ENCODE measurements around the gene RGS7.

RGS7 gene

DNA sequence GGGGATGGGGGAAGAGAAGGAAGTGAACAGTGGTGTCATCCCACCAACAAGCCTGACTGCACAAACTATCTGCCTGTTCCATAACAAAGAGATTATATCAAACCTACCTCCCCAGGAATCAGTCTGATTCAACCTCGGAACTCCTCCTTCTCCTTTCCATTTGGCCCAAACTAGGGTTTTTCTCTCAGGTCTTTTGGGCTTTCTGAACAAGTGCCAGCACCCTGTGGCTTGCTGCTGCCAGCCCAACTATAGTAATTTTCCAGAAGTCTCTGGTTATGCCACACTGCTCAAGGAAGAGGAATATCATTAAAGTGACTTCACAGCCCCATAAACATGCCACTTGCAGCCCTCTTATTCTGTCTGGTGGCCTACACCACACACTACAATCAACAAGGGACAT is 70.5 kb downstream of the RGS7 start:
- Histone ChIP-seq H3K27ac (ENCODE audit: low read length) (no peak overlapping the region), H4K20me1 (ENCODE audit: insufficient read depth, low read length) (no peaks in the 10 kb centered on the region), H3K36me3 (replicated peaks; ENCODE audit: low read depth, low read length) (no peaks in the 10 kb centered on the region), H3K4me1 (ENCODE audit: low read length) (no peaks in the 10 kb centered on the region), H3K9ac (ENCODE audit: low read length) (no peak overlapping the region), H3K4me2 (ENCODE audit: low read length) (no peak overlapping the region), H3K27me3 (ENCODE audit: low read depth, low read length) (peaks cover 7% of the 10 kb centered on the region; the same call in 1 of the 2 replicates), H3K4me3 (ENCODE audit: low read length) (no peak overlapping the region), H3K9me3 (ENCODE audit: insufficient read depth, low read length) (peaks cover 12% of the 10 kb centered on the region; the same call in 1 of the 2 replicates), H2AFZ (ENCODE audit: low read depth, low read length) (no peak overlapping the region), H3K79me2 (ENCODE audit: low read length) (no peaks in the 10 kb centered on the region)
- no peak for TF ChIP-seq EZH2phosphoT487 (IDR thresholded peaks at IDR 0.05; ENCODE audit: low read depth)
- TF ChIP-seq, protein P1, sequence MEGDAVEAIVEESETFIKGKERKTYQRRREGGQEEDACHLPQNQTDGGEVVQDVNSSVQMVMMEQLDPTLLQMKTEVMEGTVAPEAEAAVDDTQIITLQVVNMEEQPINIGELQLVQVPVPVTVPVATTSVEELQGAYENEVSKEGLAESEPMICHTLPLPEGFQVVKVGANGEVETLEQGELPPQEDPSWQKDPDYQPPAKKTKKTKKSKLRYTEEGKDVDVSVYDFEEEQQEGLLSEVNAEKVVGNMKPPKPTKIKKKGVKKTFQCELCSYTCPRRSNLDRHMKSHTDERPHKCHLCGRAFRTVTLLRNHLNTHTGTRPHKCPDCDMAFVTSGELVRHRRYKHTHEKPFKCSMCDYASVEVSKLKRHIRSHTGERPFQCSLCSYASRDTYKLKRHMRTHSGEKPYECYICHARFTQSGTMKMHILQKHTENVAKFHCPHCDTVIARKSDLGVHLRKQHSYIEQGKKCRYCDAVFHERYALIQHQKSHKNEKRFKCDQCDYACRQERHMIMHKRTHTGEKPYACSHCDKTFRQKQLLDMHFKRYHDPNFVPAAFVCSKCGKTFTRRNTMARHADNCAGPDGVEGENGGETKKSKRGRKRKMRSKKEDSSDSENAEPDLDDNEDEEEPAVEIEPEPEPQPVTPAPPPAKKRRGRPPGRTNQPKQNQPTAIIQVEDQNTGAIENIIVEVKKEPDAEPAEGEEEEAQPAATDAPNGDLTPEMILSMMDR (IDR thresholded peaks at IDR 0.05; ENCODE audit: low read depth, low read length) = no peak

DNA sequence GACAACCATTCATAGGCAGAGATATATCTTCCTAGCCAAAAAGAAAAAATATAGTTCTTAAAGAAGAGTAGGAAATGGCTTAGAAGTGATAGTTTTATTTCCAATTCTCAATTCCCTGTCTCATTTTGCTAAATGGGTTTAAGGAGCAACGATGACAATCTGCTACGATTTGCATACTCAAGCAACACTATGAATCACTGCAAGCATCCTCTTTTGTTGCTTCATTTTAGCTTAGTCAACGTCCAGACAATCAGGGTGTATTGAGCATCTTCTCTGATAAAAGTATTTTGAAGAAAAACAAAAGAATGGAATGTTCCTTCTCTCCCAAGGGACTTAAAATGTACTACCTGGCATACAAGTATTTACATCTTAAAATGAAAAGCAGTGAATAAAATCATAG is 80.6 kb downstream of the RGS7 start:
- Histone ChIP-seq H3K9ac (ENCODE audit: low read length) (no peak overlapping the region), H3K79me2 (ENCODE audit: low read length) (no peaks in the 10 kb centered on the region), H3K9me3 (ENCODE audit: insufficient read depth, low read length) (no peaks in the 10 kb centered on the region), H3K27ac (ENCODE audit: low read length) (no peak overlapping the region), H2AFZ (ENCODE audit: low read depth, low read length) (no peak overlapping the region), H3K4me2 (ENCODE audit: low read length) (no peak overlapping the region), H3K36me3 (replicated peaks; ENCODE audit: low read depth, low read length) (no peaks in the 10 kb centered on the region), H4K20me1 (ENCODE audit: insufficient read depth, low read length) (no peaks in the 10 kb centered on the region), H3K4me3 (ENCODE audit: low read length) (no peak overlapping the region), H3K4me1 (ENCODE audit: low read length) (no peaks in the 10 kb centered on the region), H3K27me3 (ENCODE audit: low read depth, low read length) (no peaks in the 10 kb centered on the region)
- TF ChIP-seq EZH2phosphoT487 (IDR thresholded peaks at IDR 0.05; ENCODE audit: low read depth) = no peak
- TF ChIP-seq, protein P1 (IDR thresholded peaks at IDR 0.05; ENCODE audit: low read depth, low read length) = no peak

DNA sequence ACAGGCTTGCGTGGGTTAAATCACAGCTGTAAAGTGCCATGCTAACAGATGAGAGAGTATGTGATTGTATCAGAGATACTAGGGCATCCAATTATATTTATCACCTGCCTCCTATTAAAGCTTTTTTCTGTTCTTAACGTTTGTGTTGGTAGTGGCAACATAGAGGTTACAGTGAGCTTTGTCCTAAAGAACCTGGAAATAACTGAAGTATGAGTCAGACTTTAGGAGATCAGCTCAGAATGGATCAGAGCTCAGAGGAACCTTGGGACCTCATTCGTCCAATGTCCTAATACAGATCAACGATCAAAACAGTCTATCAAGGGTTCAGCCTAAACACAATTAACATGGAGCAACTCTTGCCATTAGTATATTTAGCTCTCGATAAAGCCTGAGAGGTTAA is 81.0 kb downstream of the RGS7 start:
- H3K4me1 ChIP-seq (ENCODE audit: low read length) = no peaks in the 10 kb centered on the region
- H3K4me3 ChIP-seq (ENCODE audit: low read length) = no peak overlapping the region
- no peak overlapping the region for H3K9ac ChIP-seq (ENCODE audit: low read length)
- no peaks in the 10 kb centered on the region for H3K79me2 ChIP-seq (ENCODE audit: low read length)
- H3K27me3 ChIP-seq (ENCODE audit: low read depth, low read length) = no peaks in the 10 kb centered on the region
- no peaks in the 10 kb centered on the region for H3K36me3 ChIP-seq (replicated peaks; ENCODE audit: low read depth, low read length)
- TF ChIP-seq, protein P1 (IDR thresholded peaks at IDR 0.05; ENCODE audit: low read depth, low read length) = no peak
- no peak for TF ChIP-seq EZH2phosphoT487 (IDR thresholded peaks at IDR 0.05; ENCODE audit: low read depth)
- H4K20me1 ChIP-seq (ENCODE audit: insufficient read depth, low read length) = no peaks in the 10 kb centered on the region
- H2AFZ ChIP-seq (ENCODE audit: low read depth, low read length) = no peak overlapping the region
- no peaks in the 10 kb centered on the region for H3K9me3 ChIP-seq (ENCODE audit: insufficient read depth, low read length)
- H3K27ac ChIP-seq (ENCODE audit: low read length) = no peak overlapping the region
- no peak overlapping the region for H3K4me2 ChIP-seq (ENCODE audit: low read length)

DNA sequence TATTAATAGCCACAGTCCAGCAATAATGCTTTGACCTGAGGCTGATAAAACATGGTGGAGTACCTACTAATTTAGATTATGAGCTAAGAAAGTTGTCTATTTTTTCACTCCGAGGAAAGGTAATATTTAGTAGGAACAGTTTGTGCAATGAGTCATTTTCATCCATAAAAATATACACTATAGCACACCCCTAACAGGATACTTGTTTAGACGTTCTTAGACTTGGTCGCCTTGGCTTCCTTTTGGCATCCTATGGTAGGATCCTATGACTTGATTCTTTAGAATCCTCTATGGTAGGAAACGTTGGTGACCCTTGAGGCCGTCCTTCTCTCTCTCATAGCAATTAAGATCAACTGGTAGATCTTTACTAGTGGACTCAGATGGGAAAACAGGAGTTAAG is 81.8 kb downstream of the RGS7 start:
- Histone ChIP-seq H4K20me1 (ENCODE audit: insufficient read depth, low read length) (no peaks in the 10 kb centered on the region), H3K27me3 (ENCODE audit: low read depth, low read length) (no peaks in the 10 kb centered on the region), H3K4me3 (ENCODE audit: low read length) (no peak overlapping the region), H3K36me3 (replicated peaks; ENCODE audit: low read depth, low read length) (no peaks in the 10 kb centered on the region), H3K9me3 (ENCODE audit: insufficient read depth, low read length) (no peaks in the 10 kb centered on the region), H3K4me2 (ENCODE audit: low read length) (no peak overlapping the region), H3K27ac (ENCODE audit: low read length) (no peak overlapping the region), H2AFZ (ENCODE audit: low read depth, low read length) (no peak overlapping the region), H3K9ac (ENCODE audit: low read length) (no peak overlapping the region), H3K4me1 (ENCODE audit: low read length) (no peaks in the 10 kb centered on the region), H3K79me2 (ENCODE audit: low read length) (no peaks in the 10 kb centered on the region)
- TF ChIP-seq, protein P1 (IDR thresholded peaks at IDR 0.05; ENCODE audit: low read depth, low read length) = no peak
- no peak for TF ChIP-seq EZH2phosphoT487 (IDR thresholded peaks at IDR 0.05; ENCODE audit: low read depth)

Data from OCI-LY3 (cell line).